ENCODE data around the gene LIG1. TPM values are rescaled to one million over a fixed set of nuclear protein-coding genes. Genes with fewer than 3 reads are reported as not detected.

Gene LIG1
- 1 to 10 TPM; 1.8 to 8.5 (median 3.5) TPM for total RNA-seq
- 1 to 10 TPM; 5.2 to 9.9 TPM for polyA plus RNA-seq
- long read RNA-seq, donor 1, partial matches to known transcripts: 3 of 5 reads
- long read RNA-seq, donor 1, other reads (novel, unspliced or antisense): 1 of 5 reads
- long read RNA-seq, donor 2, partial matches to known transcripts: 3 of 3 reads
- long read RNA-seq, donor 2, other reads (novel, unspliced or antisense): 0 of 3 reads
- long read RNA-seq, donor 3, partial matches to known transcripts: 3 of 8 reads
- long read RNA-seq, donor 3, other reads (novel, unspliced or antisense): 4 of 8 reads

- Histone ChIP-seq H3K36me3 (peaks cover 0 to 34% (median 8%) of the 10 kb centered on the region in 9 donors), H3K27ac (peak within 1 kb of the TSS; percentile 84 to 97 (median 96)), H3K4me1 (peaks cover 0 to 16% (median 11%) of the 10 kb centered on the region in 9 donors), H3K27me3 (no peaks in the 10 kb centered on the region), H3K9me3 (no peaks in the 10 kb centered on the region), H3K4me3 (peak within 1 kb of the TSS; percentile 62 to 98 (median 78))
- intact Hi-C loops (cut with DNase I): loop anchor here in 1 of 10 donors (5.0 kb wide), 1 partner anchor 87 kb away; the partner anchor contains the start of gene CARD8
- ATAC-seq (peak; percentile 97 to 99 (median 98)), DNase-seq (peak; percentile 91)
- 0 to 1% methylated on average over 81 to 82 of the region's 82 CpGs for WGBS, 2 donors
- peak in 7 of 9 donors; percentile 8 to 51 (median 21) for TF ChIP-seq CTCF (IDR thresholded peaks at IDR 0.05)
Measured at GRCh38 chr19:48169939-48170803, at the start of gene LIG1, which contains the start of gene ZSWIM9. Gene LIG1 (minus strand): TSS chr19:48170344. CDS start chr19:48165566, 4,778 bp downstream. Gene ZSWIM9 (plus strand): TSS chr19:48170680. CDS start chr19:48171803, 1,123 bp downstream.

- H3K4me3 ChIP-seq: no peak overlapping the region
- intact Hi-C loops (cut with DNase I): no loop called here
- H3K27ac ChIP-seq: no peak overlapping the region
- DNase-seq (no peak), ATAC-seq (no peak)
- 91 to 92% methylated on average over 6 of the region's 6 CpGs for WGBS, 2 donors
- H3K27me3 ChIP-seq: no peaks in the 10 kb centered on the region
- H3K36me3 ChIP-seq: peaks cover 0 to 100% (median 26%) of the 10 kb centered on the region in 9 donors
- H3K9me3 ChIP-seq: no peaks in the 10 kb centered on the region
- TF ChIP-seq CTCF (IDR thresholded peaks at IDR 0.05): no peak
- H3K4me1 ChIP-seq: no peaks in the 10 kb centered on the region
Measured at GRCh38 chr19:48218997-48219396, 48.9 kb upstream of the LIG1 start.

- ATAC-seq: no peak
- WGBS, 2 donors: 83 to 91% methylated on average over 14 of the region's 14 CpGs
- Histone ChIP-seq H3K9me3 (no peaks in the 10 kb centered on the region), H3K27ac (no peak overlapping the region), H3K27me3 (no peaks in the 10 kb centered on the region), H3K4me1 (no peaks in the 10 kb centered on the region), H3K36me3 (peaks cover 0 to 100% (median 26%) of the 10 kb centered on the region in 9 donors), H3K4me3 (no peak overlapping the region)
- TF ChIP-seq CTCF (IDR thresholded peaks at IDR 0.05): no peak
- no peak for DNase-seq
- intact Hi-C loops (cut with DNase I): no loop called here
Measured at GRCh38 chr19:48216933-48217332, 46.8 kb upstream of the LIG1 start.

GRCh38 chr19:48213959-48214358, 43.8 kb upstream of the LIG1 start:
- WGBS, 2 donors: 88 to 90% methylated on average over 5 of the region's 5 CpGs
- H3K4me1 ChIP-seq: peaks cover 0 to 8% (median 0%) of the 10 kb centered on the region in 9 donors
- H3K36me3 ChIP-seq: peaks cover 0 to 90% (median 33%) of the 10 kb centered on the region in 9 donors
- no peaks in the 10 kb centered on the region for H3K27me3 ChIP-seq
- H3K4me3 ChIP-seq: no peak overlapping the region
- H3K27ac ChIP-seq: no peak overlapping the region
- no peak for DNase-seq
- intact Hi-C loops (cut with DNase I): loop anchor here in 1 of 10 donors (5.0 kb wide), 1 partner anchor 33 kb away; no protein-coding TSS in a partner anchor
- no peaks in the 10 kb centered on the region for H3K9me3 ChIP-seq
- TF ChIP-seq CTCF (IDR thresholded peaks at IDR 0.05): no peak
- no peak for ATAC-seq
